ENCODE results near the gene IP6K1.
A peak's percentile ranks its signal among the peaks of the same experiment; 100 is the strongest.
"Not testable (repeated sequence)": the region's sequence is repeated elsewhere in the genome, so short reads cannot be mapped to it uniquely, and the experiment has no call there.

IP6K1 gene

GRCh38 chr3:49786357-49787181 lies at the start of gene IP6K1:
Gene IP6K1 (minus strand): TSS chr3:49786542. CDS start chr3:49748040, 38,502 bp downstream.
- peak; percentile 100 for DNase-seq (ENCODE audit: low read depth)

DNA sequence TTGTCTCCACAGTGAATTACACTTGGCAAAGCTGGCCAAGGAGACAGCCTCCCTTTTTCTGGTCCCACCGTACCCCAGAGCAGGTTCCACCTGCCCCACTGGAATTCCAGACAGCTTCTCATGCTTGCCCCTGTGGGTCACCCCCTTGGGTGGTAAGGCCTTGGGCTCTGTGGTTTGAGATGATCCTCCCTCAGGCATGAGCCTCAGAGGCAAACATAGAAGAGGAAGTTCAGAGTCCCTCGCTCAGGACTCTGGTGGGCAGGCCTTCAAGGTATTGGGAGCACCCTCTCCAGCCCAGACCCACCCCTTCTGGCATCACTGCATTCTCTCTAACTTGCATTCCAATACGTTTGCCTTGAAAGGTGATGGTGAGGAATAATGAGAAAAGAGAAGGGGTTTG lies 45.0 kb upstream of the IP6K1 start:
- no peak for DNase-seq (ENCODE audit: low read depth)

- no peak for DNase-seq (ENCODE audit: low read depth)
Observed at GRCh38 chr3:49826016-49826415, 39.7 kb upstream of the IP6K1 start.

DNA sequence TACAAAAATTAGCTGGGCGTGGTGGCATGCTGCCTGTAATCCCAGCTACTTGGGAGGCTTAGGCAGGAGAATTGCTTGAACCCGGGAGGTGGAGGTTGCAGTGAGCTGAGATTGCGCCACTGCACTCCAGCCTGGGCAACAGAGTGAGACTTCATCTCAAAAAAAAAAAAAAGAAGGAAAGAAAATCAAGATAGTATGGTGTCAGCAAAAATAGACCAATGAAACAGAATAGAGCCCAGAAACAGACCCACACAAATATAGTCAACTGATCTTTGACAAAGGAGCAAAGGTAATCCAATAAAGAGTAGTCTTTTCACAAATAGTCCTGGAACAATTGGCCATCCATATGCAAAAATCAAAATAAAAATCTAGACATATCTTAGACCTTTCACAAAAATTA lies 36.8 kb upstream of the IP6K1 start:
- DNase-seq (ENCODE audit: low read depth) = not testable (repeated sequence)

- DNase-seq (ENCODE audit: low read depth) = no peak
Observed at GRCh38 chr3:49813497-49814174, 27.3 kb upstream of the IP6K1 start, which contains the start of gene UBA7. Gene UBA7 (minus strand): TSS chr3:49813953. CDS start chr3:49813787, 166 bp downstream.

GRCh38 chr3:49812916-49813496 lies 26.7 kb upstream of the IP6K1 start:
- no peak for DNase-seq (ENCODE audit: low read depth)

DNA sequence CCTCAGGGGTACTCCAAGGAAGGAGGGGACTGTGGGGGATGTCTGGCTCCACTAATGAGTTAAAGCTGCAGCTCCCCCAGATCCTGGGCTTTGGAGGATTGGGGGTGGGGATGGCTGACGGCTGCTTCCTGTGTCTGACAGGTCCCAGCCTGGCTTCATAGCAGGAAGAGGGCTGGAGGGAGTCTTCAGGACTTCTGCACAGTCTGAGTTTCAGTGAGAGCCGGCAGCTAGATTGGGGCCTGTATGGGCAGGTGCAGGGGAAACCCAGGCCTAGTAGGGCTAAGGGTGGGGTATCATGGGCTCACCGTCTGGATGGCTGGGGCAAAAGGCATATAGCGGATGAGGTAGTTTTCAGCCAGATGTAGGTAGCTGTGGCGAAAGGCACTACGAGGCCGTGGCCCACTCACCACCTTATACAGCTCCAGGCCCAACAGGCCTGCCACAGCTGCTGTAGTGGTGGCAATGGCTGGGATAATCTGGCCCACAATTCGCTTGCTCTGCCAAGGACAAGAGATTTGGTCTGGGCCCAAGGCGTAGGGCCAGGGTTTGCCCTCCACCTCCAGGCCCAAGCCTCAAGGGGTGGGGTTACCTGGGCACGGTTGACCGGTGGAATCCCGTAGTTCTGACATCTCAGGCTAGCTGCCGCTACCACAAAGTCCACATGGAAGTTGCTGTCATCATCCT lies 21.2 kb upstream of the IP6K1 start:
- no peak for DNase-seq (ENCODE audit: low read depth)

- no peak for DNase-seq (ENCODE audit: low read depth)
Observed at GRCh38 chr3:49806850-49807249, 20.5 kb upstream of the IP6K1 start.

GRCh38 chr3:49805897-49806701 lies 19.8 kb upstream of the IP6K1 start:
- DNase-seq (ENCODE audit: low read depth) = no peak

GRCh38 chr3:49805367-49805782 lies 19.0 kb upstream of the IP6K1 start:
- DNase-seq (ENCODE audit: low read depth) = no peak

DNA sequence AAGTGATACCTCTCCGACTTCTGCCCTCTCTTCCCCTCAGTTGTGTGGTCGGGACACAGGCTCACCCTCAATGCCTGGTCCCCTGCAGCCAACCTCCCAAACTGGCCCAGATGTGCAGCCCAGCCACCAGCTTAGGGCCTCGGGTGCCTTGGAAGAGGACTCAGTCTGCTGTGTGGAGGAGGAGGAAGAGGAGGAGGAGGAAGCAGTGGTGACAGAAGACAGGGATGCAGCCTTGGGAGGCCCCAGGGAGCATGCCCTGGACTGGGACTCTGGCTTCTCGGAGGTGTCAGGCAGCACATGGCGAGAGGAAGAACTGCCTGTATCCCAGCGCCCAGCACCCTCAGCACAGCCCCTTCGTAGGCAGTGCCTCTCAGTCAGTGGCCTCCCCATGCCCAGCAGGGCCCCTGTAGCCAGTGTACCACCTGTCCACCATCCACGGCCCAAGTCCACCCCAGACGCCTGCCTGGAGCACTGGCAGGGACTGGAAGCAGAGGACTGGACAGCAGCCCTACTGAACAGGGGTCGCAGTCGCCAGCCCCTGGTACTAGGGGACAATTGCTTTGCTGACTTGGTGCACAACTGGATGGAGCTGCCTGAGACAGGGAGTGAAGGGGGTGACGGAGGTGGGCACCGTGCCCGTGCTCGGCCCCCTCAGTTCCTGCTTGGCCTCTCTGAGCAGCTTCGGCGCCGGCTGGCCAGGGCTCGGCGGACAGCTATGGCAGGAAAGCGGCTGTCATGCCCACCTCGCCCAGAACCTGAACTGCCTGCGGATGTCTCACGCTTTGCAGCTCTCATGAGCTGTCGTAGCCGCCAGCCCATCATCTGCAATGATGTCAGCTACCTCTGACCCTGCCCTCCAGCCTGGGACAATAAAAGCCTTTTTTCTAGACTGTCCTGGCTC lies 18.0 kb upstream of the IP6K1 start:
- DNase-seq (ENCODE audit: low read depth) = no peak

DNA sequence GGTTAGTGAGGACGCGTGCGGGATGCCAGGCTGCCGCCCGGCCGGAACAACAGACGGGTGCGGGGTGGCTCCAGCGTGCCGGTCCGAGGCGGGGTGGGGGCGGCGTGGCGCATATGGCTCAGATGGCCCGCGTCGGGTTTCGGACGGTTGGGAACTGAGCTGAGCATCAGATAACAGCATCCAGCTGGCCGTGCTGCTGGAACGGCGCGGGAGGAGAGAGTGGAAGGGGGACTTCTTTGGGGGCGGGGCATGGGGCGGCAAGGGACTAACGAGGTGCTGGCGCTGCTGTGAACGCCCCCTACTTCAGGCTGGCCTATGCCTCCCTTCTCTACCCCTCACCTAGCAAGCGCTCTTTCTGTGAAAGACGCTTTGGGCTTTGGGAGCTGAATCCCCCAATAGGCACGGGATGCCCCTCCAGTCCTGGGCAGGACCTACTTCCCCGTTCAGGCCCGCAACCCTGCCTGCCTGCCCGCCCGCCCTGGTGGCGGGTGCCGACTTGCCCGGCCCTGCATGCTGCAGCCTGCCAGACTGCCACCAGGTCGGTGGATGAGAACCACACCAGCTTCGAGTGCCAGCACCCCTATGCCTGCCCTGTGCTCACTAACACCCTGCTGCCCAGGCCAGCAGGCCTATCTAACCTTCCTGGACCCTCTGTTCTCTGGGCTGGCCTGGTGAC lies 17.3 kb upstream of the IP6K1 start:
- no peak for DNase-seq (ENCODE audit: low read depth)

DNA sequence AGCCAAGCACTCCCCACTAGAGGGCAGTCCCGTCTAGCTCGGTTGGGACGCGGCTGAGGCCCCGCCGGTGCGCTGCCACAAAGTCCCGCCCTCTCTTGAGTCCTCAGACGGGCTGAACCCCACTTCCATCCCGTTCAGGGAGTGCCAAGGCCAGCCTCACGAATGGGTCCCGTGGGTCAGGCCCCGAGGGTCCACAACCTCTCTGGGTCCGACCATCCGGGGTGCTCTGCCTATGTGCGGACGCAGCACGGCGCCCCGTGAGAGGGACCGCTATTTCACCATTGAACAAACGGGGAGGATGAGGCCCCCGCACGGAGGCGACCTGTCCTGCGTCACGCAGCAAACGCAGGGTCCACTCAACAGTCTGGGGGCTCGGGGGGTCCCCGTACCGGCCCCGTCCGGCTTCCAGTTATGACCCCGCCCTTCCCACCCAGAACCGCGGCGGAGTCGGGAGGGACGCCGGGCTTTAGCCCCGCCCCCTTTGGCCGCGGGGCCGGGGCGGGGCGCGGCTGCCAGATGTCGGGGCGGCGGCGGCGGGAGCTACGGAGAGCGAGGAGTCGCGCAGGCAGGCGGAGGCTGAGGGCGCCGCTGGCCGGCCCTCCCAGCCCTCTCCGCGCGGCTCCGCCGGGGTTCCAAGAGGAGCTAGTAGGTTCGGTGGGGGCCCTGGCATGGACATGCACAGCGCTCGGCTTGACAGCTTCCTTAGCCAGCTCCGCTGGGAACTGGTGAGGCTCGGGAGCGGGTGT lies 16.6 kb upstream of the IP6K1 start, which contains the start of gene INKA1:
INKA1 (plus strand) TSS at position 543 of the 746 bp plus-strand sequence; CDS start at position 675, 132 bp downstream.
- DNase-seq (ENCODE audit: low read depth) = peak; percentile 50

DNA sequence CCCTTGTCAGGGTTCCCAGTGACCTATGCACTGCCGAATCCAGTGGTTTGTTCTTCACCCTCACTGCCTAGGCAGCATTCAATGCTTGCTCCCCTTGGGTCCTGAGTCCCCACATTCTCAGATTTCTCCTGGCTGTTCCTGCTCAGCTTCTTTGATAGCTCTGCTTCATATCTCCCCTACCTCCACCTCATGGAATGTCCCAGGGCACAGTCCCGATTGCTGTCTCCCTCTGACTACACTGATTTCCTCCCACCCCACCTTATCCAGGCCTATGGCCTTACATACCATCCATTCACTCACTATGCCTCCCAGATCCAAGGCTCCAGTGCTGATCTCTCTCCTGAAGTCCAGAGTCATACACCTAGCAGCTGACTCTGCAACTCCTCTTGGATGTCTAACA lies 14.8 kb upstream of the IP6K1 start:
- no peak for DNase-seq (ENCODE audit: low read depth)

- peak; percentile 47 for DNase-seq (ENCODE audit: low read depth)
Observed at GRCh38 chr3:49799761-49800160, 13.4 kb upstream of the IP6K1 start, which contains the start of gene CDHR4. Gene CDHR4 (minus strand): TSS chr3:49799873. CDS start chr3:49799812, 61 bp downstream.

- DNase-seq (ENCODE audit: low read depth) = no peak
Observed at GRCh38 chr3:49799105-49799504, 12.8 kb upstream of the IP6K1 start.

GRCh38 chr3:49794926-49795905 lies 8.9 kb upstream of the IP6K1 start:
- no peak for DNase-seq (ENCODE audit: low read depth)

- DNase-seq (ENCODE audit: low read depth) = no peak
Observed at GRCh38 chr3:49794431-49794830, 8.1 kb upstream of the IP6K1 start.
